Right lobe of liver (tissue), 4 donors: ENCODE measurements around the gene ZNF709.

Source experiments
- CTCF ChIP-seq, 4 donors: fragments of 200-600 bp in 3 of 4; fragments of 450-650 bp in 1 of 4; IDR thresholded peaks; one replicate each; pipeline versions ENCODE4 v1.5.1 to v1.8.0; 2016 to 2022; ENCODE audit warnings: antibody characterized with exemption in 4 of 4, mild to moderate bottlenecking in 2 of 4
- POLR2A ChIP-seq: fragments of 450-650 bp; IDR thresholded peaks from one replicate; pipeline ENCODE4 v1.6.1; 2017; ENCODE audit warnings: antibody characterized with exemption, mild to moderate bottlenecking
- donor health status: DM: no; HTN: no; CAD: no.
- donor health status: DM: no; HTN: no; CAD: no.
- donor health status: DM: no; HTN: yes; CAD: no.

- TF ChIP-seq CTCF (IDR thresholded peaks at IDR 0.05) (no peak), POLR2A (no peak)
Observed at GRCh38 chr19:12484011-12484370, 625 bp downstream of the ZNF709 start.
